HCT116 (cell line): ENCODE results near the gene HIPK2.

Experiments used
- CEBPB ChIP-seq: IDR thresholded peaks from 2 replicates; pipeline ENCODE4 v1.6.1; 2012; ENCODE audit warnings: low read depth
- CTCF ChIP-seq, 3 experiments: fragments of 200-600 bp in 1 of 3; sonication (generic) in 1 of 3; IDR thresholded peaks in 2 of 3; conservative IDR thresholded peaks in 1 of 3; 2 replicates each; pipeline ENCODE4 v1.5.1; 2012 to 2017; ENCODE audit warnings: low read depth in 2 of 3, low read length in 2 of 3, antibody characterized with exemption in 1 of 3, borderline replicate concordance in 1 of 3, control low read depth in 1 of 3, mild to moderate bottlenecking in 1 of 3, mixed read lengths in 1 of 3, mixed run types in 1 of 3, moderate library complexity in 1 of 3; ENCODE audit not compliant: insufficient read depth in 1 of 3
- EGR1 ChIP-seq: IDR thresholded peaks from 2 replicates; pipeline ENCODE4 v1.6.1; 2012; ENCODE audit warnings: low read depth
- ELF1 ChIP-seq: IDR thresholded peaks from 2 replicates; pipeline ENCODE4 v1.6.1; 2012; ENCODE audit warnings: low read depth, borderline replicate concordance
- EZH2 ChIP-seq: fragments of 200-600 bp; sonication (generic); IDR thresholded peaks from 2 replicates; pipeline ENCODE4 v1.6.1; 2017; ENCODE audit warnings: antibody characterized with exemption, mixed run types
- EZH2phosphoT487 ChIP-seq: fragments of 200-600 bp; IDR thresholded peaks from 2 replicates; pipeline ENCODE4 v1.6.1; 2018; ENCODE audit warnings: antibody characterized with exemption, borderline replicate concordance
- RAD21 ChIP-seq: IDR thresholded peaks from 2 replicates; pipeline ENCODE4 v1.6.1; 2012; ENCODE audit warnings: low read depth, mild to moderate bottlenecking
- SIN3A ChIP-seq: IDR thresholded peaks from 2 replicates; pipeline ENCODE4 v1.6.1; 2012; ENCODE audit warnings: low read depth
- SP1 ChIP-seq: IDR thresholded peaks from 2 replicates; pipeline ENCODE4 v1.6.1; 2012; ENCODE audit warnings: low read depth
- ZNF274 ChIP-seq: fragments of 200-500 bp; sonication (Bioruptor generic); IDR thresholded peaks from 2 replicates; pipeline ENCODE4 v1.6.1; 2014; ENCODE audit warnings: mild to moderate bottlenecking, low read depth, low read length, inconsistent platforms
- TF ChIP-seq, protein P1 (sequence below): IDR thresholded peaks from 2 replicates; pipeline ENCODE4 v1.6.1; 2012; ENCODE audit warnings: low read depth

DNA sequence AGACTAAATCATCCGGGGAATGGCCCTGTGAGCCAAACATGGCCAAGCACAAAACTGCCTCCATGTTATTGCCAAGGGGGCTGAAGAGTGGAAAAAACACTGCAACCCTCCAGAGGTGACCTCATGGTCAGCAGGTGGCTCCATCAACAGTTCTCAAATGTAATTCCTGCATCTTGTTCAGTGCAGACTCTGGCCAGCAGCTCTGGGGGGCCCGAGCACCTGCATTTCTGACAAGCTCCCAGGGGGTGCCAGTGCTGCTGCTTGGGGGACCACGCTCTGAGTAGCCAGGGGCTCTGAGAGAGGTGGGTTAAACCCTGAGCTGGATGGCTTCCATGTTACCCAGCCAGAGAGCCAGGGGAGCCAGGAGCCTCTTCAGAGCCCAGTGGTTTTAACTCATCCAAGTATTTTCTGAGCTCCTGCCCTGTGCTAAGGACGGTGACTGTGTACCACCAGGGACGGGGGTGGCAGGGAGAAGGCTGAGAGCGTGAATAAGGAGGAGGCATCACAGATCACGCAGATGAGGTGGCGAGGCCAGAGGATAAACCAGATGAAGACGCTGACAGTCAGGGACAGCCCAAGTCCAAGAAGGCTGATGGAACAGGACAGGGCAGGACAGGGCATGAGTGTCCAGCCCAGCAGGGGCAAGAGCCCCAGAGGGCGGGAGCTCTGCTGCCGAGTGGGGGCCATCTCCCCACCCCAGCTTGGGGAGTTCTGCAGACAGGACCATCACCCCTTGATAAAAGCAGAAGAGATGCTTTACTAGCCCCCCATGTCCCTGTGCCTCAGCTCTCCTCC is 201.4 kb downstream of the HIPK2 start:
- no peak for TF ChIP-seq CEBPB
- no peak for TF ChIP-seq EZH2
- TF ChIP-seq CTCF (IDR thresholded peaks at IDR 0.05 in 2 of 3, conservative IDR thresholded peaks at IDR 0.05 in 1 of 3; ENCODE audit: borderline replicate concordance in 1 of 3, insufficient read depth in 1 of 3, low read depth in 2 of 3, low read length in 2 of 3) = no peak
- TF ChIP-seq EGR1 = no peak
- TF ChIP-seq SP1 = no peak
- TF ChIP-seq, protein P1, sequence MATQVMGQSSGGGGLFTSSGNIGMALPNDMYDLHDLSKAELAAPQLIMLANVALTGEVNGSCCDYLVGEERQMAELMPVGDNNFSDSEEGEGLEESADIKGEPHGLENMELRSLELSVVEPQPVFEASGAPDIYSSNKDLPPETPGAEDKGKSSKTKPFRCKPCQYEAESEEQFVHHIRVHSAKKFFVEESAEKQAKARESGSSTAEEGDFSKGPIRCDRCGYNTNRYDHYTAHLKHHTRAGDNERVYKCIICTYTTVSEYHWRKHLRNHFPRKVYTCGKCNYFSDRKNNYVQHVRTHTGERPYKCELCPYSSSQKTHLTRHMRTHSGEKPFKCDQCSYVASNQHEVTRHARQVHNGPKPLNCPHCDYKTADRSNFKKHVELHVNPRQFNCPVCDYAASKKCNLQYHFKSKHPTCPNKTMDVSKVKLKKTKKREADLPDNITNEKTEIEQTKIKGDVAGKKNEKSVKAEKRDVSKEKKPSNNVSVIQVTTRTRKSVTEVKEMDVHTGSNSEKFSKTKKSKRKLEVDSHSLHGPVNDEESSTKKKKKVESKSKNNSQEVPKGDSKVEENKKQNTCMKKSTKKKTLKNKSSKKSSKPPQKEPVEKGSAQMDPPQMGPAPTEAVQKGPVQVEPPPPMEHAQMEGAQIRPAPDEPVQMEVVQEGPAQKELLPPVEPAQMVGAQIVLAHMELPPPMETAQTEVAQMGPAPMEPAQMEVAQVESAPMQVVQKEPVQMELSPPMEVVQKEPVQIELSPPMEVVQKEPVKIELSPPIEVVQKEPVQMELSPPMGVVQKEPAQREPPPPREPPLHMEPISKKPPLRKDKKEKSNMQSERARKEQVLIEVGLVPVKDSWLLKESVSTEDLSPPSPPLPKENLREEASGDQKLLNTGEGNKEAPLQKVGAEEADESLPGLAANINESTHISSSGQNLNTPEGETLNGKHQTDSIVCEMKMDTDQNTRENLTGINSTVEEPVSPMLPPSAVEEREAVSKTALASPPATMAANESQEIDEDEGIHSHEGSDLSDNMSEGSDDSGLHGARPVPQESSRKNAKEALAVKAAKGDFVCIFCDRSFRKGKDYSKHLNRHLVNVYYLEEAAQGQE = no peak
- no peak for TF ChIP-seq RAD21
- TF ChIP-seq EZH2phosphoT487 = no peak
- TF ChIP-seq SIN3A = no peak
- no peak for TF ChIP-seq ELF1
- TF ChIP-seq ZNF274 = no peak
